ENCODE results near the gene JSRP1. TPM values are rescaled to one million over a fixed set of nuclear protein-coding genes. Genes with fewer than 3 reads are reported as not detected.

JSRP1 gene
- total RNA-seq, 4 donors from 2014 or later, result not detected

- DNase-seq, result peak in 2 of 3 donors; percentile 84 to 90
- H3K4me1 ChIP-seq, result peaks cover 0 to 47% (median 30%) of the 10 kb centered on the region in 4 donors
- no peaks in the 10 kb centered on the region for H3K36me3 ChIP-seq
- TF ChIP-seq POLR2A (IDR thresholded peaks at IDR 0.05), result no peak
- TF ChIP-seq, protein P1, sequence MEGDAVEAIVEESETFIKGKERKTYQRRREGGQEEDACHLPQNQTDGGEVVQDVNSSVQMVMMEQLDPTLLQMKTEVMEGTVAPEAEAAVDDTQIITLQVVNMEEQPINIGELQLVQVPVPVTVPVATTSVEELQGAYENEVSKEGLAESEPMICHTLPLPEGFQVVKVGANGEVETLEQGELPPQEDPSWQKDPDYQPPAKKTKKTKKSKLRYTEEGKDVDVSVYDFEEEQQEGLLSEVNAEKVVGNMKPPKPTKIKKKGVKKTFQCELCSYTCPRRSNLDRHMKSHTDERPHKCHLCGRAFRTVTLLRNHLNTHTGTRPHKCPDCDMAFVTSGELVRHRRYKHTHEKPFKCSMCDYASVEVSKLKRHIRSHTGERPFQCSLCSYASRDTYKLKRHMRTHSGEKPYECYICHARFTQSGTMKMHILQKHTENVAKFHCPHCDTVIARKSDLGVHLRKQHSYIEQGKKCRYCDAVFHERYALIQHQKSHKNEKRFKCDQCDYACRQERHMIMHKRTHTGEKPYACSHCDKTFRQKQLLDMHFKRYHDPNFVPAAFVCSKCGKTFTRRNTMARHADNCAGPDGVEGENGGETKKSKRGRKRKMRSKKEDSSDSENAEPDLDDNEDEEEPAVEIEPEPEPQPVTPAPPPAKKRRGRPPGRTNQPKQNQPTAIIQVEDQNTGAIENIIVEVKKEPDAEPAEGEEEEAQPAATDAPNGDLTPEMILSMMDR (IDR thresholded peaks at IDR 0.05), result no peak
- no peaks in the 10 kb centered on the region for H3K9me3 ChIP-seq
- H3K4me3 ChIP-seq, result peak overlapping the region; percentile 47 to 84 (median 59)
- peak overlapping the region; percentile 49 to 97 (median 82) for H3K27ac ChIP-seq
- peaks cover 0 to 28% of the 10 kb centered on the region in 2 donors for H3K27me3 ChIP-seq
Observed at GRCh38 chr19:2289714-2290435, 33.7 kb upstream of the JSRP1 start.

DNA sequence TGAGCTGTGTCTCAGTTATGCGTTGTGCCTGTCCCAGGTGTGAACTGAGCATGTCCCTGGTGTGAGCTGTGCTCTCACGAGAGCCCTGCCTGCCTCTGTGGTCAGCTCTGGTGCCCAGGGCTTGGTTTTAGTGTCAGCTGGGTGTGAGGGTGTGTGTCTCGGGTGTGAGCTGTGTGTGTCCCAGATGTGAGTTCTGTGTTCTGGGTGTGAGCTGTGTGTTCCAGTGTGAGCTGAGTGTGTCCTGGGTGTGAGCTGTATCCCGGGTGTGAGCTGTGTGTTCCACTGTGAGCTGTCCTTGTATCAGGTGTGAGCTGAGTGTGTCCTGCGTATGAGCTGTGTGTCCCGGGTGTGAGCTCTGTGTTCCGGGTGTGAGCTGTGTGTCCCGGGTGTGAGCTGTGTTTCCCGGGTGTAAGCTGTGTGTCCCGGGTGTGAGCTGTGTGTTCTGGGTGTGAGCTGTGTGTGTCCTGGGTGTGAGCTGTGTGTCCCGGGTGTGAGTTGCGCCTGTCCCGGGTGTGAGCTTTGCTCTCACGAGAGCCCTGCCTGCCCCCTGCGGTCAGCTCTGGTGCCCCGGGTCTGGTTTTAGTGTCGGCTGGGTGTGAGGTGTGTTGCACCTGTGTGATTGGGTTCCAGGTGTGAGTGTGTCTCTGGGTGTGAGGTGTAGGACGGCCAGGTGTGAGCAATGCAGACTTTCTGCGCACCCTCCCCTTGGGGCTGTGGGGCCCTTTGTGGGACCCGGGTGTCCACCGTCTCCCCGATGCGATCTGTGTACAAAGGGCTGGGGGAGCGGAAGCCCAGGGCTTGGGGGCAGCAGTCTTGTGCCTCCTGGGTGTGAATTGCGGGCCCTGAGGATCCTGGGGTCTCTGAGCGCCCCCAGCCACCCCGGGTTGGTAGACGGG is 32.8 kb upstream of the JSRP1 start:
- Histone ChIP-seq H3K4me3 (peak overlapping the region; percentile 47 to 84 (median 59)), H3K27ac (peak overlapping the region; percentile 49 to 97 (median 82)), H3K27me3 (peaks cover 0 to 28% of the 10 kb centered on the region in 2 donors), H3K4me1 (peaks cover 0 to 40% (median 27%) of the 10 kb centered on the region in 4 donors), H3K36me3 (no peaks in the 10 kb centered on the region), H3K9me3 (no peaks in the 10 kb centered on the region)
- DNase-seq, result peak in 1 of 3 donors; percentile 49
- TF ChIP-seq POLR2A (IDR thresholded peaks at IDR 0.05), result no peak
- TF ChIP-seq, protein P1 (IDR thresholded peaks at IDR 0.05), result no peak

DNA sequence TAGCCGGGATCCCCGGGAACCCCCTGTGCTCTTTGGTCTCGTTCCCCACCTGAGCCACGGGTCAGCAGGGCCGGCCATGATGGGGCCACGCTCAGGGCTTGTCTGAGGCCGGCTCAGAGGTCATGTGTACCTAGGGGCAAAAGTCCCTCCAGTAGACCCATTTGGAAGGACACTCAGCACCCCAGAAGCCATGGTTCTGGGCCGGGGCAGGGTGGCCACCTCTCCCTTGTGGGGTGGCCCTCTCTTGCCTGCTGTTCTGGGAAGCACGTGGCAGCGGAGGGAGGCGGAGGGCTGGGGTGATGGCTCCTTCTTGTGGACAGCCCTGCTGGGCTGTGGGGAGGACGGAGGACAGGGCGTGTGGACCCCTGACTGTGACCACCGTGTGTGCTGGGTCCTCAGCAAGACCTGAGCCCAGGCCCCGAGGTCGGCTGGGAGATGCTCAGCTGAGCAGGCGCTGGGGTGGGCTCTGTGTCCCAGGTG is 32.2 kb upstream of the JSRP1 start:
- Histone ChIP-seq H3K4me1 (peaks cover 0 to 40% (median 25%) of the 10 kb centered on the region in 4 donors), H3K27ac (peak overlapping the region; percentile 49 to 97 (median 82)), H3K9me3 (no peaks in the 10 kb centered on the region), H3K4me3 (no peak overlapping the region), H3K36me3 (no peaks in the 10 kb centered on the region), H3K27me3 (peaks cover 0 to 28% of the 10 kb centered on the region in 2 donors)
- DNase-seq, result no peak
- TF ChIP-seq, protein P1 (IDR thresholded peaks at IDR 0.05), result no peak
- TF ChIP-seq POLR2A (IDR thresholded peaks at IDR 0.05), result no peak

- Histone ChIP-seq H3K27ac (peak overlapping the region in 1 of 4 donors; percentile 97), H3K36me3 (no peaks in the 10 kb centered on the region), H3K9me3 (no peaks in the 10 kb centered on the region), H3K4me3 (no peak overlapping the region), H3K27me3 (peaks cover 0 to 28% of the 10 kb centered on the region in 2 donors), H3K4me1 (peaks cover 0 to 38% (median 25%) of the 10 kb centered on the region in 4 donors)
- DNase-seq, result no peak
- TF ChIP-seq POLR2A (IDR thresholded peaks at IDR 0.05), result no peak
- TF ChIP-seq, protein P1 (IDR thresholded peaks at IDR 0.05), result no peak
Observed at GRCh38 chr19:2287585-2288337, 31.5 kb upstream of the JSRP1 start.
